ENCODE data around the gene PKHD1. TPM values are rescaled to one million over a fixed set of nuclear protein-coding genes. Genes with fewer than 3 reads are reported as not detected.

Gene PKHD1
- total RNA-seq, 2 donors from 2014 or later, result 33.3 to 53.4 TPM

- H3K36me3 ChIP-seq (replicated peaks in 1 of 2; ENCODE audit: insufficient read depth in 1 of 2, low read depth in 2 of 2), result no peaks in the 10 kb centered on the region
- intact Hi-C loops (cut with DNase I), result no loop called here
- ATAC-seq (no peak), DNase-seq (no peak)
- no peaks in the 10 kb centered on the region for H3K27me3 ChIP-seq
- H3K9me3 ChIP-seq, result no peaks in the 10 kb centered on the region
- no peaks in the 10 kb centered on the region for H3K4me1 ChIP-seq
- no peak overlapping the region for H3K4me3 ChIP-seq
- TF ChIP-seq POLR2A (IDR thresholded peaks at IDR 0.05), result no peak
- TF ChIP-seq CTCF (IDR thresholded peaks at IDR 0.05), result no peak
- 85% methylated on average over 5 to 18 of the region's 18 CpGs for WGBS, 2 donors
- no peak overlapping the region for H3K27ac ChIP-seq
Measured at GRCh38 chr6:51598171-51598570, 489.2 kb downstream of the PKHD1 start.

GRCh38 chr6:51594981-51595380 is 492.4 kb downstream of the PKHD1 start:
- WGBS, 2 donors, result 65 to 69% methylated on average over 1 of the region's 1 CpG
- Histone ChIP-seq H3K27ac (no peak overlapping the region), H3K27me3 (no peaks in the 10 kb centered on the region), H3K4me1 (no peaks in the 10 kb centered on the region), H3K4me3 (no peak overlapping the region), H3K9me3 (no peaks in the 10 kb centered on the region), H3K36me3 (replicated peaks in 1 of 2; ENCODE audit: insufficient read depth in 1 of 2, low read depth in 2 of 2) (no peaks in the 10 kb centered on the region)
- ATAC-seq (no peak), DNase-seq (no peak)
- no peak for TF ChIP-seq POLR2A (IDR thresholded peaks at IDR 0.05)
- intact Hi-C loops (cut with DNase I), result no loop called here

GRCh38 chr6:51585264-51585663 is 502.1 kb downstream of the PKHD1 start:
- ATAC-seq (no peak), DNase-seq (no peak)
- H3K4me1 ChIP-seq, result no peaks in the 10 kb centered on the region
- H3K9me3 ChIP-seq, result no peaks in the 10 kb centered on the region
- intact Hi-C loops (cut with DNase I), result no loop called here
- no peak overlapping the region for H3K4me3 ChIP-seq
- no peak for TF ChIP-seq CTCF (IDR thresholded peaks at IDR 0.05)
- no peak for TF ChIP-seq POLR2A (IDR thresholded peaks at IDR 0.05)
- no peak overlapping the region for H3K27ac ChIP-seq
- no peaks in the 10 kb centered on the region for H3K27me3 ChIP-seq
- no peaks in the 10 kb centered on the region for H3K36me3 ChIP-seq (replicated peaks in 1 of 2; ENCODE audit: insufficient read depth in 1 of 2, low read depth in 2 of 2)

GRCh38 chr6:51584163-51584562 is 503.2 kb downstream of the PKHD1 start:
- intact Hi-C loops (cut with DNase I), result no loop called here
- Histone ChIP-seq H3K27ac (no peak overlapping the region), H3K27me3 (no peaks in the 10 kb centered on the region), H3K9me3 (no peaks in the 10 kb centered on the region), H3K4me1 (no peaks in the 10 kb centered on the region), H3K36me3 (replicated peaks in 1 of 2; ENCODE audit: insufficient read depth in 1 of 2, low read depth in 2 of 2) (no peaks in the 10 kb centered on the region), H3K4me3 (no peak overlapping the region)
- 71 to 81% methylated on average over 3 of the region's 3 CpGs for WGBS, 2 donors
- ATAC-seq, result no peak
- no peak for TF ChIP-seq CTCF (IDR thresholded peaks at IDR 0.05)
- no peak for TF ChIP-seq POLR2A (IDR thresholded peaks at IDR 0.05)
- no peak for DNase-seq

- no peaks in the 10 kb centered on the region for H3K36me3 ChIP-seq (replicated peaks in 1 of 2; ENCODE audit: insufficient read depth in 1 of 2, low read depth in 2 of 2)
- H3K27me3 ChIP-seq, result no peaks in the 10 kb centered on the region
- H3K27ac ChIP-seq, result no peak overlapping the region
- DNase-seq (no peak), ATAC-seq (no peak)
- intact Hi-C loops (cut with DNase I), result no loop called here
- no peak overlapping the region for H3K4me3 ChIP-seq
- no peaks in the 10 kb centered on the region for H3K9me3 ChIP-seq
- TF ChIP-seq CTCF (IDR thresholded peaks at IDR 0.05) (no peak), POLR2A (IDR thresholded peaks at IDR 0.05) (no peak)
- no peaks in the 10 kb centered on the region for H3K4me1 ChIP-seq
- 66 to 68% methylated on average over 5 of the region's 5 CpGs for WGBS, 2 donors
Measured at GRCh38 chr6:51578994-51579393, 508.4 kb downstream of the PKHD1 start.

Measured in body of pancreas (tissue), 4 donors.